Loucy (cell line): ENCODE data around the gene CALHM4.

Experiments used
- CTCF ChIP-seq: fragments of 200-600 bp; sonication (generic); conservative IDR thresholded peaks from 2 replicates; pipeline ENCODE4 v1.5.1; 2014; ENCODE audit warnings: mild to moderate bottlenecking, antibody characterized with exemption, low read length
- EZH2phosphoT487 ChIP-seq: fragments of 200-600 bp; IDR thresholded peaks from 2 replicates; pipeline ENCODE4 v1.6.1; 2018; ENCODE audit warnings: antibody characterized with exemption, mild to moderate bottlenecking, moderate library complexity, borderline replicate concordance

- TF ChIP-seq CTCF (no peak), EZH2phosphoT487 (no peak)
Observed at GRCh38 chr6:116564311-116564710, 10.8 kb downstream of the CALHM4 start.
